MCF 10A (cell line): ENCODE measurements around the gene PLEKHA7. TPM values are rescaled to one million over a fixed set of nuclear protein-coding genes. Genes with fewer than 3 reads are reported as not detected.
A peak's percentile ranks its signal among the peaks of the same experiment; 100 is the strongest.

ENCODE experiments used
- BruUV-seq: library from RNA; stranded (reverse); fragments of 400-500 nt; replicated peaks from 2 replicates; lab custom pipeline; 2021; lab: Mats Ljungman, UMichigan
- CTCF ChIA-PET: fragments of 300-600 bp; sonication (Branson Sonifier 250); formaldehyde crosslinking; extraction: SDS; loops from one replicate; lab custom pipeline; 2021; ENCODE audit warnings: antibody characterized with exemption, inconsistent platforms; lab: Yijun Ruan, JAX
- POLR2A ChIA-PET: fragments of 300-600, 350-650 bp; sonication (Branson Sonifier 250); formaldehyde crosslinking; extraction: SDS; loops from one replicate; lab custom pipeline; 2020; ENCODE audit warnings: antibody characterized with exemption, inconsistent platforms; lab: Yijun Ruan, JAX
- DNase-seq: peaks from one replicate; pipeline ENCODE4 v3.0.0-alpha.2; 2018; ENCODE audit not compliant: unreplicated experiment
- H3K27ac Mint-ChIP-seq: one replicate; pipeline ENCODE4 v1.8.0; 2022; ENCODE audit warnings: mild to moderate bottlenecking, low read depth, mixed read lengths; ENCODE audit not compliant: unreplicated experiment
- H3K27me3 Mint-ChIP-seq: one replicate; pipeline ENCODE4 v1.8.0; 2022; ENCODE audit warnings: mixed read lengths; ENCODE audit not compliant: insufficient read depth, unreplicated experiment
- H3K36me3 Mint-ChIP-seq: one replicate; pipeline ENCODE4 v1.8.0; 2022; ENCODE audit warnings: mild to moderate bottlenecking, moderate library complexity, mixed read lengths; ENCODE audit not compliant: insufficient read depth, unreplicated experiment
- H3K4me1 Mint-ChIP-seq: one replicate; pipeline ENCODE4 v1.8.0; 2022; ENCODE audit warnings: mixed read lengths; ENCODE audit not compliant: insufficient read depth, unreplicated experiment
- H3K4me3 Mint-ChIP-seq: one replicate; pipeline ENCODE4 v1.8.0; 2022; ENCODE audit warnings: mild to moderate bottlenecking, moderate library complexity, mixed read lengths; ENCODE audit not compliant: unreplicated experiment
- H3K9me3 Mint-ChIP-seq: one replicate; pipeline ENCODE4 v1.8.0; 2022; ENCODE audit warnings: mixed read lengths; ENCODE audit not compliant: unreplicated experiment
- intact Hi-C: fragments of 100-400 bp; cut with micrococcal nuclease; formaldehyde crosslinking; loops from 2 replicates; pipeline ENCODE4 v1.14.1; 2022
- total RNA-seq: library from RNA; stranded (reverse); gene quantifications from 2 replicates; pipeline ENCODE4 v1.2.3, GENCODE V29; 2022
- TF ChIP-seq, protein P1 (sequence below): fragments of 200-600 bp; IDR thresholded peaks from one replicate; pipeline ENCODE4 v1.8.0; 2022; ENCODE audit warnings: antibody characterized with exemption, mild to moderate bottlenecking; ENCODE audit not compliant: unreplicated experiment

Gene PLEKHA7
- total RNA-seq, 1 experiment from 2014 or later = 2.8 TPM

- no TSS peak for BruUV-seq
- H3K36me3 Mint-ChIP-seq = no peaks in the 10 kb centered on the region
- CTCF ChIA-PET = interaction anchor here (2.6 kb wide), 1 partner anchor 23 kb away, joined by 10 read pairs; no protein-coding TSS in a partner anchor
These were observed 170.9 kb downstream of the PLEKHA7 start for GRCh38 chr11:16843294-16843693.

GRCh38 chr11:16841984-16842383 is 172.2 kb downstream of the PLEKHA7 start:
- Mint-ChIP-seq H3K4me3 (no peak overlapping the region), H3K27me3 (no peaks in the 10 kb centered on the region), H3K9me3 (no peaks in the 10 kb centered on the region), H3K27ac (no peak overlapping the region), H3K36me3 (no peaks in the 10 kb centered on the region), H3K4me1 (no peaks in the 10 kb centered on the region)
- DNase-seq = no peak
- ChIA-PET POLR2A (interaction anchor here (0.6 kb wide), 1 partner anchor 256 kb away, joined by 4 read pairs; no protein-coding TSS in a partner anchor), CTCF (interaction anchor here (2.6 kb wide), 1 partner anchor 22 kb away, joined by 10 read pairs; no protein-coding TSS in a partner anchor)
- BruUV-seq = no TSS peak
- intact Hi-C loops = no loop called here
- TF ChIP-seq, protein P1, sequence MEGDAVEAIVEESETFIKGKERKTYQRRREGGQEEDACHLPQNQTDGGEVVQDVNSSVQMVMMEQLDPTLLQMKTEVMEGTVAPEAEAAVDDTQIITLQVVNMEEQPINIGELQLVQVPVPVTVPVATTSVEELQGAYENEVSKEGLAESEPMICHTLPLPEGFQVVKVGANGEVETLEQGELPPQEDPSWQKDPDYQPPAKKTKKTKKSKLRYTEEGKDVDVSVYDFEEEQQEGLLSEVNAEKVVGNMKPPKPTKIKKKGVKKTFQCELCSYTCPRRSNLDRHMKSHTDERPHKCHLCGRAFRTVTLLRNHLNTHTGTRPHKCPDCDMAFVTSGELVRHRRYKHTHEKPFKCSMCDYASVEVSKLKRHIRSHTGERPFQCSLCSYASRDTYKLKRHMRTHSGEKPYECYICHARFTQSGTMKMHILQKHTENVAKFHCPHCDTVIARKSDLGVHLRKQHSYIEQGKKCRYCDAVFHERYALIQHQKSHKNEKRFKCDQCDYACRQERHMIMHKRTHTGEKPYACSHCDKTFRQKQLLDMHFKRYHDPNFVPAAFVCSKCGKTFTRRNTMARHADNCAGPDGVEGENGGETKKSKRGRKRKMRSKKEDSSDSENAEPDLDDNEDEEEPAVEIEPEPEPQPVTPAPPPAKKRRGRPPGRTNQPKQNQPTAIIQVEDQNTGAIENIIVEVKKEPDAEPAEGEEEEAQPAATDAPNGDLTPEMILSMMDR = no peak

More at GRCh38 chr11:16843294-16843693, 170.9 kb downstream of the PLEKHA7 start:
- no peaks in the 10 kb centered on the region for H3K9me3 Mint-ChIP-seq
- H3K4me3 Mint-ChIP-seq = no peak overlapping the region
- TF ChIP-seq, protein P1 = no peak
- H3K4me1 Mint-ChIP-seq = no peaks in the 10 kb centered on the region
- no peaks in the 10 kb centered on the region for H3K27me3 Mint-ChIP-seq
- intact Hi-C loops = no loop called here
- POLR2A ChIA-PET = no interaction called here
- DNase-seq = peak; percentile 64
- no peak overlapping the region for H3K27ac Mint-ChIP-seq

DNA sequence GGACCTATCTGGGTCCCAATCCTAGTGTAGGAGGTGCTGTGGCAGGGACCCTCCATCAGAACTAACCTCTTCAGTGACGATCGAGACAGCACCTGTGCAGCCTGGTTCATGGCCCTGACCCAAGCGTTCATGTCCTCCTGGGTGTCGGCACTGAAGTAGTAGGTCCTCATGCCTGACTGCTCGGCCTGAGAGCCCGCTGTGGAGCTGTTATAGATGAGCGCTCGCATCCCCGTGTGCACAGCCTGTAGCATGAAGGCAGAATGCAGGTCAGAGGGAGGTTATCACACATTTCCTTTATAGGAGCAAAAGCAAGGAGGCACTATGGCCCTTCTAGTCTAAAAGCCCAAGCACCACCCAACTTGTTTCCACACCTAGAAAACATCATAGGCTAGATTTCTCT is 172.7 kb downstream of the PLEKHA7 start:
- Mint-ChIP-seq H3K9me3 (no peaks in the 10 kb centered on the region), H3K36me3 (no peaks in the 10 kb centered on the region), H3K4me3 (no peak overlapping the region), H3K27me3 (no peaks in the 10 kb centered on the region), H3K4me1 (no peaks in the 10 kb centered on the region), H3K27ac (no peak overlapping the region)
- intact Hi-C loops = no loop called here
- DNase-seq = no peak
- TF ChIP-seq, protein P1 = no peak
- POLR2A ChIA-PET = no interaction called here
- BruUV-seq = no TSS peak
- CTCF ChIA-PET = interaction anchor here (2.6 kb wide), 1 partner anchor 21 kb away, joined by 10 read pairs; no protein-coding TSS in a partner anchor

GRCh38 chr11:16840951-16841350 is 173.3 kb downstream of the PLEKHA7 start:
- no peak overlapping the region for H3K27ac Mint-ChIP-seq
- no peaks in the 10 kb centered on the region for H3K27me3 Mint-ChIP-seq
- TF ChIP-seq, protein P1 = no peak
- no peaks in the 10 kb centered on the region for H3K9me3 Mint-ChIP-seq
- intact Hi-C loops = no loop called here
- DNase-seq = no peak
- no peaks in the 10 kb centered on the region for H3K4me1 Mint-ChIP-seq
- H3K4me3 Mint-ChIP-seq = no peak overlapping the region
- no peaks in the 10 kb centered on the region for H3K36me3 Mint-ChIP-seq
- ChIA-PET CTCF (interaction anchor here (0.5 to 2.6 kb wide), 2 partner anchors 20 to 1811 kb away, joined by 3 to 10 read pairs; no protein-coding TSS in a partner anchor), POLR2A (no interaction called here)
- BruUV-seq = no TSS peak
